ENCODE results near the gene FGF21.

The FGF21 gene

GRCh38 chr19:48770734-48771472 is 15.6 kb downstream of the FGF21 start:
- no peak for TF ChIP-seq REST (IDR thresholded peaks at IDR 0.05; ENCODE audit: insufficient read depth in 1 of 2, low read depth in 2 of 2, low read length in 2 of 2)
- TF ChIP-seq POLR2AphosphoS5 (IDR thresholded peaks at IDR 0.05; ENCODE audit: low read depth, low read length) = no peak

GRCh38 chr19:48772503-48772953 is 17.2 kb downstream of the FGF21 start:
- TF ChIP-seq TAF1 (IDR thresholded peaks at IDR 0.05; ENCODE audit: borderline replicate concordance, insufficient read depth, low read length) = no peak
- no peak for TF ChIP-seq POLR2AphosphoS5 (IDR thresholded peaks at IDR 0.05; ENCODE audit: low read depth, low read length)
- no peak for TF ChIP-seq FOXP2 (optimal IDR thresholded peaks at IDR 0.05; ENCODE audit: borderline replicate concordance, extremely low read depth, extremely low read length, insufficient read depth)
- no peak for TF ChIP-seq SIN3A (IDR thresholded peaks at IDR 0.05; ENCODE audit: borderline replicate concordance, insufficient read depth, low read length)
- no peak for TF ChIP-seq REST (IDR thresholded peaks at IDR 0.05; ENCODE audit: insufficient read depth in 1 of 2, low read depth in 2 of 2, low read length in 2 of 2)

GRCh38 chr19:48777139-48777538 is 21.8 kb downstream of the FGF21 start:
- no peak for TF ChIP-seq FOXP2 (optimal IDR thresholded peaks at IDR 0.05; ENCODE audit: borderline replicate concordance, extremely low read depth, extremely low read length, insufficient read depth)
- TF ChIP-seq POLR2AphosphoS5 (IDR thresholded peaks at IDR 0.05; ENCODE audit: low read depth, low read length) = no peak
- no peak for TF ChIP-seq REST (IDR thresholded peaks at IDR 0.05; ENCODE audit: insufficient read depth in 1 of 2, low read depth in 2 of 2, low read length in 2 of 2)
- TF ChIP-seq TAF1 (IDR thresholded peaks at IDR 0.05; ENCODE audit: borderline replicate concordance, insufficient read depth, low read length) = no peak
- no peak for TF ChIP-seq SIN3A (IDR thresholded peaks at IDR 0.05; ENCODE audit: borderline replicate concordance, insufficient read depth, low read length)

- TF ChIP-seq FOXP2 (optimal IDR thresholded peaks at IDR 0.05; ENCODE audit: borderline replicate concordance, extremely low read depth, extremely low read length, insufficient read depth) = no peak
These were observed 22.4 kb downstream of the FGF21 start for GRCh38 chr19:48777720-48778119.

- no peak for TF ChIP-seq REST (IDR thresholded peaks at IDR 0.05; ENCODE audit: insufficient read depth in 1 of 2, low read depth in 2 of 2, low read length in 2 of 2)
- no peak for TF ChIP-seq TAF1 (IDR thresholded peaks at IDR 0.05; ENCODE audit: borderline replicate concordance, insufficient read depth, low read length)
- TF ChIP-seq POLR2AphosphoS5 (IDR thresholded peaks at IDR 0.05; ENCODE audit: low read depth, low read length) = no peak
- TF ChIP-seq FOXP2 (optimal IDR thresholded peaks at IDR 0.05; ENCODE audit: borderline replicate concordance, extremely low read depth, extremely low read length, insufficient read depth) = no peak
- no peak for TF ChIP-seq SIN3A (IDR thresholded peaks at IDR 0.05; ENCODE audit: borderline replicate concordance, insufficient read depth, low read length)
These were observed 24.3 kb downstream of the FGF21 start for GRCh38 chr19:48779636-48780035.
